HG02852 (cell line): ENCODE data around the gene TMEM116.
"Not testable (repeated sequence)": the region's sequence is repeated elsewhere in the genome, so short reads cannot be mapped to it uniquely, and the experiment has no call there.

Experiments used
- ATAC-seq: cut with Tn5 transposase; IDR thresholded peaks from one replicate; pipeline ENCODE4 v1.9.1; 2021; ENCODE audit warnings: mild to moderate bottlenecking, moderate library complexity; ENCODE audit not compliant: unreplicated experiment

The TMEM116 gene

GRCh38 chr12:112010415-112011344 is 2.3 kb downstream of the TMEM116 start:
- no peak for ATAC-seq

GRCh38 chr12:112009596-112009995 is 3.4 kb downstream of the TMEM116 start:
- ATAC-seq: not testable (repeated sequence)

GRCh38 chr12:112008918-112009317 is 4.0 kb downstream of the TMEM116 start:
- ATAC-seq: no peak

- no peak for ATAC-seq
These were observed 5.0 kb downstream of the TMEM116 start for GRCh38 chr12:112007945-112008344.

- ATAC-seq: no peak
These were observed 7.3 kb downstream of the TMEM116 start for GRCh38 chr12:112005419-112006395.

- no peak for ATAC-seq
These were observed 8.9 kb downstream of the TMEM116 start for GRCh38 chr12:112004041-112004440.

GRCh38 chr12:112001576-112001975 is 11.4 kb downstream of the TMEM116 start:
- no peak for ATAC-seq

- no peak for ATAC-seq
These were observed 12.1 kb downstream of the TMEM116 start for GRCh38 chr12:112000820-112001219.

GRCh38 chr12:111999129-111999528 is 13.8 kb downstream of the TMEM116 start:
- not testable (repeated sequence) for ATAC-seq

GRCh38 chr12:111998015-111998414 is 14.9 kb downstream of the TMEM116 start:
- no peak for ATAC-seq

- ATAC-seq: no peak
These were observed 15.7 kb downstream of the TMEM116 start for GRCh38 chr12:111997300-111997699.

- no peak for ATAC-seq
These were observed 17.0 kb downstream of the TMEM116 start for GRCh38 chr12:111995782-111996480.

- peak; percentile 12 for ATAC-seq
These were observed 18.5 kb downstream of the TMEM116 start for GRCh38 chr12:111994211-111995111.

GRCh38 chr12:111993292-111994150 is 19.4 kb downstream of the TMEM116 start:
- peak; percentile 61 for ATAC-seq

- ATAC-seq: no peak
These were observed 20.5 kb downstream of the TMEM116 start for GRCh38 chr12:111992464-111992863.

GRCh38 chr12:111991946-111992345 is 21.0 kb downstream of the TMEM116 start:
- no peak for ATAC-seq

GRCh38 chr12:111991535-111991934 is 21.4 kb downstream of the TMEM116 start:
- no peak for ATAC-seq

- ATAC-seq: no peak
These were observed 28.1 kb downstream of the TMEM116 start for GRCh38 chr12:111984820-111985219.

GRCh38 chr12:111981987-111982386 is 31.0 kb downstream of the TMEM116 start:
- no peak for ATAC-seq
